Heart left ventricle (tissue), 16 donors: ENCODE data around the gene DDR1. TPM values are rescaled to one million over a fixed set of nuclear protein-coding genes. Genes with fewer than 3 reads are reported as not detected.
A peak's percentile ranks its signal among the peaks of the same experiment; 100 is the strongest.
"Not testable (repeated sequence)": the region's sequence is repeated elsewhere in the genome, so short reads cannot be mapped to it uniquely, and the experiment has no call there.

Experiments used
- ATAC-seq, 4 donors: fragments of 200-7000 bp; cut with Tn5 transposase; one replicate each; pipeline ENCODE4 v1.9.1; 2020 to 2022; ENCODE audit warnings: moderate library complexity in 4 of 4, mild to moderate bottlenecking in 3 of 4, moderate number of reproducible peaks in 1 of 4
- DNase-seq, 5 donors: peaks; one replicate each; pipeline ENCODE4 v3.0.0-alpha.2; 2020
- H3K27ac ChIP-seq, 12 donors: fragments of 200-600 bp; sonication (generic) in 4 of 12; one replicate each; pipeline versions ENCODE4 v1.5.0 to v1.8.0; 2016 to 2022; ENCODE audit warnings: mild to moderate bottlenecking in 2 of 12
- H3K27me3 ChIP-seq, 9 donors: fragments of 200-600 bp; sonication (generic) in 2 of 9; one replicate each; pipeline versions ENCODE4 v1.5.1 to v1.8.0; 2016 to 2022; ENCODE audit warnings: mild to moderate bottlenecking in 3 of 9
- H3K36me3 ChIP-seq, 9 donors: fragments of 200-600 bp; sonication (generic) in 2 of 9; one replicate each; pipeline versions ENCODE4 v1.5.0 to v1.8.0; 2018 to 2022; ENCODE audit warnings: mild to moderate bottlenecking in 2 of 9
- H3K4me1 ChIP-seq, 12 donors: fragments of 200-600 bp; sonication (generic) in 4 of 12; one replicate each; pipeline versions ENCODE4 v1.5.0 to v1.8.0; 2016 to 2022; ENCODE audit warnings: mild to moderate bottlenecking in 3 of 12
- H3K4me3 ChIP-seq, 12 donors: fragments of 200-600 bp; sonication (generic) in 4 of 12; one replicate each; pipeline versions ENCODE4 v1.5.0 to v1.8.0; 2017 to 2022; ENCODE audit warnings: mild to moderate bottlenecking in 9 of 12, moderate library complexity in 4 of 12
- H3K9me3 ChIP-seq, 12 donors: fragments of 200-600 bp; sonication (generic) in 4 of 12; one replicate each; pipeline versions ENCODE4 v1.5.0 to v1.8.0; 2016 to 2022; ENCODE audit warnings: mild to moderate bottlenecking in 1 of 12
- CTCF ChIP-seq, 12 donors: fragments of 200-600 bp; sonication (generic) in 4 of 12; IDR thresholded peaks; one replicate each; pipeline versions ENCODE4 v1.5.0 to v1.8.0; 2018 to 2022; ENCODE audit warnings: antibody characterized with exemption in 12 of 12, mild to moderate bottlenecking in 5 of 12
- POLR2A ChIP-seq, 2 donors: fragments of 450-650 bp; IDR thresholded peaks; one replicate each; pipeline ENCODE4 v1.6.1; 2017; ENCODE audit warnings: antibody characterized with exemption in 2 of 2, mild to moderate bottlenecking in 2 of 2, moderate library complexity in 2 of 2
- WGBS, 4 donors: extraction: QIAGEN DNeasy Blood & Tissue Kit in 2 of 4; methylation state at CpG; one replicate each; pipeline versions ENCODE4 v1.1.5 to v1.1.7; 2013 to 2018; 5-methylcytosine and 5-hydroxymethylcytosine counted together
- intact Hi-C, 10 donors: fragments of 100-400 bp; cut with DNase I; formaldehyde crosslinking; loops; one replicate each; pipeline versions ENCODE4 v1.11.1 to v1.14.2; 2022
- polyA plus RNA-seq, 2 donors: library from polyadenylated mRNA; stranded (reverse); fragments of 200-250 nt; gene quantifications; one replicate each; pipeline ENCODE4 v1.2.3, GENCODE V29; 2013
- total RNA-seq, 9 donors: library from RNA; depleted of rRNA in 2 of 9; stranded (reverse); fragments of >200 nt in 2 of 9; fragmentation: NEBNext Ultra II Directional in 3 of 9; extraction: Animal tissue kit (Norgen Biotek cat#: 25700) in 3 of 9; gene quantifications; one replicate each; pipeline versions ENCODE4 v1.1.0 to v1.2.4, GENCODE V29; 2016 to 2023
- donor health status: ischemic (EF 13 %, LVEDD 7.1; RV severe dilation, severe dysfunction).
- donor health status: healthy with polysubstance abuse.
- donor health status: DM: no; HTN: yes; CAD: no.
- donor health status: DM: no; HTN: no; CAD: no.
- donor health status: ischemic (EF 25% LVEDD 6.9; RV normal size, moderate dysfunction).
- donor health status: ischemic (EF 25% LVEDD 5.7; RV mildly dilated, moderate dysfunction).
- donor health status: healthy.
- donor health status: DM: yes; HTN: yes; CAD: no.
- donor health status: ischemic (EF 35%, LVEDD 5.7; RV mildly dilated, moderate dysfunction).
- donor health status: nonischemic (EF 11% LVEDD 7.7; RV severe dilation, severe dysfunction).
- donor health status: DM: yes; HTN: yes; CAD: no.
- donor health status: PGD.
- donor health status: ischemic (EF 29% LVEDD 5.4; RV normal size, mild dysfunction).
- donor health status: nonischemic (EF 23%, LVEDD 6.1; RV moderate dilation, normal function).

DDR1 gene
- total and polyA plus RNA-seq, 11 donors: 11.8 to 50.0 (median 32.0) TPM

- H3K4me3 ChIP-seq: peak within 1 kb of the TSS; percentile 66 to 99 (median 89)
- peaks cover 0 to 34% (median 25%) of the 10 kb centered on the region in 9 donors for H3K36me3 ChIP-seq
- intact Hi-C loops: no loop called here
- no peaks in the 10 kb centered on the region for H3K27me3 ChIP-seq
- TF ChIP-seq POLR2A (IDR thresholded peaks at IDR 0.05) (peak in 1 of 2 donors; percentile 68), CTCF (IDR thresholded peaks at IDR 0.05) (no peak)
- peak within 1 kb of the TSS in 8 of 12 donors; percentile 35 to 75 (median 61) for H3K27ac ChIP-seq
- DNase-seq (peak; percentile 96 to 98 (median 97)), ATAC-seq (peak; percentile 99)
- 1 to 3% (median 1%) methylated on average over 44 to 49 of the region's 49 CpGs for WGBS, 4 donors
- H3K9me3 ChIP-seq: no peaks in the 10 kb centered on the region
- H3K4me1 ChIP-seq: peaks cover 0 to 19% (median 10%) of the 10 kb centered on the region in 12 donors
These were observed 23.7 kb downstream of the DDR1 start, which contains the start of gene GTF2H4 for GRCh38 chr6:30907758-30908591. TSS of gene GTF2H4 (plus strand) at chr6:30908207.

GRCh38 chr6:30908700-30909099, 24.4 kb downstream of the DDR1 start:
- peaks cover 0 to 36% (median 28%) of the 10 kb centered on the region in 9 donors for H3K36me3 ChIP-seq
- TF ChIP-seq CTCF (IDR thresholded peaks at IDR 0.05) (no peak), POLR2A (IDR thresholded peaks at IDR 0.05) (no peak)

GRCh38 chr6:30910473-30910872, 26.2 kb downstream of the DDR1 start:
- not testable (repeated sequence) for H3K27ac ChIP-seq, ATAC-seq, H3K4me3 ChIP-seq, H3K9me3 ChIP-seq, DNase-seq, H3K27me3 ChIP-seq
- H3K36me3 ChIP-seq: peaks cover 0 to 36% (median 28%) of the 10 kb centered on the region in 9 donors
- WGBS, 4 donors: 88 to 95% (median 93%) methylated on average over 12 of the region's 12 CpGs
- intact Hi-C loops: loop anchor here in 2 of 10 donors (10.0 kb wide), 2 partner anchors 134 to 284 kb away; no protein-coding TSS in a partner anchor
- peaks cover 0 to 36% (median 24%) of the 10 kb centered on the region in 12 donors for H3K4me1 ChIP-seq

More at GRCh38 chr6:30908700-30909099, 24.4 kb downstream of the DDR1 start:
- peak overlapping the region; percentile 66 to 99 (median 89) for H3K4me3 ChIP-seq
- intact Hi-C loops: no loop called here
- DNase-seq (no peak), ATAC-seq (no peak)
- no peaks in the 10 kb centered on the region for H3K27me3 ChIP-seq
- no peaks in the 10 kb centered on the region for H3K9me3 ChIP-seq
- WGBS, 4 donors: 30 to 36% (median 34%) methylated on average over 2 of the region's 2 CpGs
- H3K4me1 ChIP-seq: peaks cover 0 to 23% (median 13%) of the 10 kb centered on the region in 12 donors
- peak overlapping the region in 4 of 12 donors; percentile 35 to 75 (median 55) for H3K27ac ChIP-seq

- Histone ChIP-seq H3K4me1 (peaks cover 0 to 40% (median 28%) of the 10 kb centered on the region in 12 donors), H3K27ac (peak overlapping the region in 11 of 12 donors; percentile 91 to 98 (median 93)), H3K9me3 (no peaks in the 10 kb centered on the region), H3K4me3 (peak overlapping the region in 3 of 12 donors; percentile 65 to 71 (median 70)), H3K36me3 (peaks cover 0 to 46% (median 38%) of the 10 kb centered on the region in 9 donors), H3K27me3 (no peaks in the 10 kb centered on the region)
- 80 to 93% (median 88%) methylated on average over 8 of the region's 8 CpGs for WGBS, 4 donors
- DNase-seq: no peak
- ATAC-seq: no peak
- intact Hi-C loops: loop anchor here in 2 of 10 donors (10.0 kb wide), 2 partner anchors 132 to 282 kb away; no protein-coding TSS in a partner anchor
- TF ChIP-seq POLR2A (IDR thresholded peaks at IDR 0.05): no peak
- no peak for TF ChIP-seq CTCF (IDR thresholded peaks at IDR 0.05)
These were observed 28.6 kb downstream of the DDR1 start for GRCh38 chr6:30912746-30913520.
